ENCODE results near the gene MBD6.
"Not testable (repeated sequence)": the region's sequence is repeated elsewhere in the genome, so short reads cannot be mapped to it uniquely, and the experiment has no call there.

Gene MBD6

DNA sequence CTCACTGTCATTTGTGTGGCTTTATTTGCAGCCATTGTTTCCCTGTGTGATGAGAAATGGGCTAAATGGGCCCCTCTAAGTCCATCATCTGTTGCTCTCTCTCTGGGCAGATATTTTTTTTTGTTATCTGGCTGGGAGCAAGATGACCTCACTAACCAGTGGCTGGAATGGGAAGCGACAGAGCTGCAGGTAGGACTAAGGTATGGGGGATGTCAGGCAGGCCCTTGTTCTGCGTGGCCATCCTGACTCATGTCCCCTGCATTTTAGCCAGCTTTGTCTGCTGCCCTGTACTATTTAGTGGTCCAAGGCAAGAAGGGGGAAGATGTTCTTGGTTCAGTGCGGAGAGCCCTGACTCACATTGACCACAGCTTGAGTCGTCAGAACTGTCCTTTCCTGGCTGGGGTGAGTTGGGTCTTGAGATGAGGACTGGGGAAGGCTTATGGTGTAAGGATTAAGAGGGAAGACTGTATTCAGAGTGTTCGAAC lies 33.4 kb upstream of the MBD6 start:
- DNase-seq (ENCODE audit: low read depth) = no peak

GRCh38 chr12:57490126-57490525 lies 32.5 kb upstream of the MBD6 start:
- DNase-seq (ENCODE audit: low read depth) = no peak

- no peak for DNase-seq (ENCODE audit: low read depth)
Measured at GRCh38 chr12:57491393-57492280, 31.0 kb upstream of the MBD6 start.

DNA sequence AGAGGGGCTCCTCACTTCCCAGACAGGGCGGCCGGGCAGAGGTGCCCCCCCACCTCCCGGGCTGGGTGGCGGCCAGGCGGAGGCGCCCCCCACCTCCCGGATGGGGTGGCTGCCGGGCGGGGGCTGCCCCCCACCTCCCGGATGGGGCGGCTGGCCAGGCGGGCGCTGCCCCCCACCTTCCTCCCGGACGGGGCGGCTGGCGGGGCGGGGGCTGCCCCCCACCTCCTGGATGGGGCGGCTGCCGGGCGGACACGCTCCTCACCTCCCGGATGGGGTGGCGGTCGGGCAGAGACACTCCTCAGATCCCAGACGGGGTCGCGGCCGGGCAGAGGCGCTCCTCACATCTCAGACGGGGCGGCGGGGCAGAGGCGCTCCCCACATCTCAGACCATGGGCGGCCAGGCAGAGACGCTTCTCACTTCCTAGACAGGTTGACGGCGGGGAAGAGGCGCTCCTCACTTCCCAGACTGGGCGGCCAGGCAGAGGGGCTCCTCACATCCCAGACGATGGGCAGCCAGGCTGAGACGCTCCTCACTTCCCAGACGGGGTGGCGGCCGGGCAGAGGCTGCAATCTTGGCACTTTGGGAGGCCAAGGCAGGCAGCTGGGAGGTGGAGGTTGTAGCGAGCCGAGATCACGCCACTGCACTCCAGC lies 27.4 kb upstream of the MBD6 start:
- not testable (repeated sequence) for DNase-seq (ENCODE audit: low read depth)

- no peak for DNase-seq (ENCODE audit: low read depth)
Measured at GRCh38 chr12:57496822-57497221, 25.8 kb upstream of the MBD6 start.

DNA sequence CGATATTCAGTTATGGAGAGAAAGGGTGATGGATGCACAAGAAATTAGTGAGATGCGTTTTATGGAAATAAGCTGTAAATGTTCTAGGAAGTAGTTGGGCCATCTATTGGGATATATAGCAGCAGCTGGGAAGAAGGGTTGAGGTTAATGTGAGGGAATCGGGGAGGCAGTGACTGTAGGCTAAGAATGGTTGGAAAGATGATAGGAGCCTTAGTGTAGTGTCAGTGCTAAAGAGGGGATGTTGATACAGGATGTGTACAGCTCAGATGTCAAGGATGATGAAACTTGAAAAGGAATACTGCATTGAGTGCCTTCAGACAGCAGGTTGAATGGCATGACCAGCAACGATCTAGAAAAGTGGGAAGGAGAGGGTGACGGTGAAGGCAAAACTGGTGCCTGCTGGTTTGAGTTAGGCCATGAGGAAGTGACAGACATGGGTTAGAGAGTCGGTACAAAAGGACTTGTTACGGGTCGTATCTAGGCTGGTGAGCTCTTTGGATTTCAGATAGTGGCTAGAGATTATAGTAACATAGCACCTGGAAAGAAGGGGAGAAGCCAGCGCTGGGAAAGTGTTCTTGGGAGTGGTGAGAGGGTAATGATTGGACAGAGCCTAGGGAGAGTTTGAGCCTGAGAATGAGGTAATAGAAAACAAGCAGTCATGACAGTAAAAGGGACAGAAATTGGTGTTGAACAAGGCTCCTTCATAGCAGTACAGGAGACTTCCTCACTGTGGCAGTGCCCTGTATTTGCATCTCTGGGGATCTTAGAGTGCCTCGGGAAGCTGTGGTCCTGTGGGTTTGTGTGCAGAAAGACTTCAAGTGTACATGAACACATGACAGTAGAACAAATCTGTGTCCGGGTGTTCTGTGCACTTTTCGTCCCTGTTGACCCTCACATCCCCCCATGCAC lies 25.1 kb upstream of the MBD6 start:
- no peak for DNase-seq (ENCODE audit: low read depth)

DNA sequence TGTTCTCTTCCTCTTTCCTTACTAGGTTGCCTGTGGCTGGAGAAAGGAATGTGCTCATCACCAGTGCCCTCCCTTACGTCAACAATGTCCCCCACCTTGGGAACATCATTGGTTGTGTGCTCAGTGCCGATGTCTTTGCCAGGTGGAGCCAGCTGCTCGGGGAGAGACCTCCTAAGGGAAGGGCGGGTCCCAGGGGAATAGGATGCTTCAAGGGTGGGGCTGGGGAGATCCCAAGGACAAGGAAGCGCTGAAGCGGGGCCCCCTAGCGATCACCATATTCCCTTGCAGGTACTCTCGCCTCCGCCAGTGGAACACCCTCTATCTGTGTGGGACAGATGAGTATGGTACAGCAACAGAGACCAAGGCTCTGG lies 24.5 kb upstream of the MBD6 start:
- DNase-seq (ENCODE audit: low read depth) = no peak

DNA sequence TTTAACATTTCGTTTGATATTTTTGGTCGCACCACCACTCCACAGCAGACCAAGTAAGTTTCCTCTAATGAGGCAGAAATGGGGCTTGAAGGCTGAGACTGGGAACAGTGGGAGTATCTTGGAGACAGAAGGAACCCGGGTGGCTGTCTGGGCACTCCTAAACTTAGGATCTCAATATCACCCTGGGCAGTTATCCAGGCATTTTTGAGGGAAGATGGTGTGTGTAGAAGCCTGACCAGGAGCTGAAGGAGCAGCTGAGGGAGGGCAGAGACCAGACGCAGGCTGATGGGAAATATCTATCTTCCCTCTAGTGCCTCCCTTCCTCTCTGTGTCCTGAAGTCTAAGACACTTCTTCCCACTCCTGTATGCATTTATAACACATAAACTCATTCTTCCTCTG lies 24.1 kb upstream of the MBD6 start:
- DNase-seq (ENCODE audit: low read depth) = no peak

- no peak for DNase-seq (ENCODE audit: low read depth)
Measured at GRCh38 chr12:57500213-57500612, 22.4 kb upstream of the MBD6 start.

GRCh38 chr12:57502311-57502969 lies 20.2 kb upstream of the MBD6 start:
- DNase-seq (ENCODE audit: low read depth) = not testable (repeated sequence)

DNA sequence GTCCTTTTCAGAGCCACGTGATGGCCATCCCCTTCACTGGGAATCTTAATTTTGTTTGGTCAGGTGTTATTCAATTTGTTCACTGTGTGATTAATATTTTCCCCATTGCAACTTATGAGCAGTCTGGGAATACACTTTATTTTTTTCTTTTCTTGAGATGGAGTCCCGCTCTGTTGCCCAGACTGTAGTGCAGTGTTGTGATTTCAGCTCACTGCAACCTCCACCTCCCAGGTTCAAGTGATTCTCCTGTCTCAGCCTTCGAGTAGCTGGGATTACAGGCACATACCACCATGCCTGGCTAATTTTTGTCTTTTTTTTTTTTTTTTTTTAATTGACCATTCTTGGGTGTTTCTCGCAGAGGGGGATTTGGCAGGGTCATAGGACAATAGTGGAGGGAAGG lies 16.1 kb upstream of the MBD6 start:
- not testable (repeated sequence) for DNase-seq (ENCODE audit: low read depth)

DNA sequence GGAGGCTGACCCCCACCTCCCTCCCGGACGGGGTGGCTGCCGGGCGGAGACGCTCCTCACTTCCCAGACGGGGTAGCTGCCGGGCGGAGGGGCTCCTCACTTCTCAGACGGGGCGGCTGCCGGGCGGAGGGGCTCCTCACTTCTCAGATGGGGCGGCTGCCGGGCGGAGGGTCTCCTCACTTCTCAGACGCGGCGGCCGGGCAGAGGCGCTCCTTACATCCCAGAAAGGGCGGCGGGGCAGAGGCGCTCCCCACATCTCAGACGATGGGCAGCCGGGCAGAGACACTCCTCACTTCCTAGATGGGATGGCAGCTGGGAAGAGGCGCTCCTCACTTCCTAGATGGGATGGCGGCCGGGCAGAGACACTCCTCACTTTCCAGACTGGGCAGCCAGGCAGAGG lies 14.8 kb upstream of the MBD6 start:
- not testable (repeated sequence) for DNase-seq (ENCODE audit: low read depth)

DNA sequence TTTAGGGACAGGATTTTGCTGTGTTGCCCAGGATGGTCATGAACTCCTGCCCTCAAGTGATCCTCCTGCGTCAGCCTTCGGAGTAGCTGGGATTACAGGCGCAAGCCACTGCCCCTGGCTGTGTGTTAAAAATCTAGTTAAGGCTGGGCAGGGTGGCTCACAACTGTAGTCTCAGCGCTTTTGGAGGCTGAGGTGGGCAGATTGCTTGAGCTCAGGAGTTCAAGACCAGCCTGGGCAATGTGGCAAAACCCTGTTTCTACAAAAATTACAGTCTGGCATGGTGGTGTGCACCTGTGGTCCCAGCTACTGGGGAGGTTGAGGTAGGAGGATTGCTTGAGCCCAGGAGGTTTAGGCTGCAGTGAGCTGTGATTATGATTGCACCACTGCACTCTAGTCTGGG lies 11.5 kb upstream of the MBD6 start:
- no peak for DNase-seq (ENCODE audit: low read depth)

DNA sequence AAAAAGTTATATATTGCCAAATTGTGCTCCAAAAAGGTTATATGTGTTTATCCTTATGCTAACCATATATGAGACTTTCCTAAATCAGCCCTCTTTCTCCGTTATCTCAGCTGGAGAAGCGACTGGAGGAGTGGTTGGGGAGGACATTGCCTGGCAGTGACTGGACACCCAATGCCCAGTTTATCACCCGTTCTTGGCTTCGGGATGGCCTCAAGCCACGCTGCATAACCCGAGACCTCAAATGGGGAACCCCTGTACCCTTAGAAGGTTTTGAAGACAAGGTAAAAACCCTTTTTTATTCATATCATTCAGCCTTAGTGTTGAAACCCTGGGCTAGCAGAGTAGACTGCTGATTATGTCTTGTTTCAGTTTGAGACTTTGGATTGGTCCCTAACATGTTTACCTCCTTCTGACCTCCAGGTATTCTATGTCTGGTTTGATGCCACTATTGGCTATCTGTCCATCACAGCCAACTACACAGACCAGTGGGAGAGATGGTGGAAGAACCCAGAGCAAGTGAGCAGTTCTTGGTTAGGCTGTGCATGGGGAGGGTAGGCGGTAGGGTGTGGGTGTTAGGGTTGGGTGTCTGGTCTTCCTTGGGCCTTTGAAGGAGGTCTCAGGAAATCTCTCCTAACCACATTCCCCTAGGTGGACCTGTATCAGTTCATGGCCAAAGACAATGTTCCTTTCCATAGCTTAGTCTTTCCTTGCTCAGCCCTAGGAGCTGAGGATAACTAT lies 10.9 kb upstream of the MBD6 start:
- no peak for DNase-seq (ENCODE audit: low read depth)

- DNase-seq (ENCODE audit: low read depth) = no peak
Measured at GRCh38 chr12:57512665-57513064, 10.0 kb upstream of the MBD6 start.

GRCh38 chr12:57513266-57513665 lies 9.4 kb upstream of the MBD6 start:
- no peak for DNase-seq (ENCODE audit: low read depth)

- not testable (repeated sequence) for DNase-seq (ENCODE audit: low read depth)
Measured at GRCh38 chr12:57513677-57514076, 8.9 kb upstream of the MBD6 start.

DNA sequence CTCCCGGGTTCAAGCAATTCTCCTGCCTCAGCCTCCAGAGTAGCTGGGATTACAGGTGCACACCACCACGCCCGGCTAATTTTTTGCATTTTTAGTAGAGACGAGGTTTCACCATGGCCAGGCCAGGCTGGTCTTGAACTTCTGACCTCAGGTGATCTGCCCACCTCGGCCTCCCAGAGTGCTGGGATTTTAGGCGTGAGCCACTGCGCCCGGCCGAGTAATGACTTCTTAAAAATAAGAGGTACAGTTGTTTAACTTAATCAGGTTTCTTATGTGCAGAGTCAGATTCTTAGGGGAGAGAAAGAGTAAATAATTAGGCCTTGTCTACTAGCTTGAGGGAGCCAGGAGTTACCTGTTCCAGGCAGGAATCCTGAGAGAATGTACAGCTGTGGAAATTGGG lies 8.4 kb upstream of the MBD6 start:
- DNase-seq (ENCODE audit: low read depth) = not testable (repeated sequence)

- DNase-seq (ENCODE audit: low read depth) = no peak
Measured at GRCh38 chr12:57514720-57515407, 7.8 kb upstream of the MBD6 start.

- DNase-seq (ENCODE audit: low read depth) = no peak
Measured at GRCh38 chr12:57515408-57515933, 7.2 kb upstream of the MBD6 start.
